OCI-LY1 (cell line): ENCODE data around the gene TNFAIP8L2.

ENCODE experiments used
- CTCF ChIP-seq: fragments of 200-600 bp; sonication (generic), shearing (Covaris generic); IDR thresholded peaks from 2 replicates; pipeline ENCODE4 v1.5.1; 2017; ENCODE audit warnings: mild to moderate bottlenecking, antibody characterized with exemption, low read length, moderate library complexity, mixed read lengths
- EZH2 ChIP-seq: fragments of 200-600 bp; sonication (generic), shearing (Covaris generic); IDR thresholded peaks from 2 replicates; pipeline ENCODE4 v1.8.0; 2017; ENCODE audit warnings: borderline replicate concordance, mixed run types, mild to moderate bottlenecking, antibody characterized with exemption, low read length, moderate library complexity, mixed read lengths

- TF ChIP-seq CTCF, result no peak
- no peak for TF ChIP-seq EZH2
Observed at GRCh38 chr1:151158751-151159251, 2.4 kb downstream of the TNFAIP8L2 start.
